Upper lobe of left lung (tissue), 6 donors: ENCODE data around the gene IPCEF1. TPM values are rescaled to one million over a fixed set of nuclear protein-coding genes. Genes with fewer than 3 reads are reported as not detected.

Source experiments
- ATAC-seq, 2 donors: fragments of 200-7000 bp; cut with Tn5 transposase; one replicate each; pipeline ENCODE4 v1.9.1; 2022; ENCODE audit warnings: mild to moderate bottlenecking in 2 of 2, moderate library complexity in 2 of 2; ENCODE audit not compliant: low FRiP score in 2 of 2
- DNase-seq, 2 donors: peaks; one replicate each; pipeline ENCODE4 v3.0.0-alpha.2; 2019 to 2020
- H3K27ac ChIP-seq, 4 donors: fragments of 200-600 bp; sonication (generic); one replicate each; pipeline ENCODE4 v1.5.1; 2016 to 2019
- H3K27me3 ChIP-seq, 4 donors: fragments of 200-600 bp; sonication (generic); one replicate each; pipeline ENCODE4 v1.5.1; 2017 to 2019
- H3K36me3 ChIP-seq, 4 donors: fragments of 200-600 bp; sonication (generic); one replicate each; pipeline ENCODE4 v1.5.1; 2016 to 2019
- H3K4me1 ChIP-seq, 4 donors: fragments of 200-600 bp; sonication (generic); one replicate each; pipeline ENCODE4 v1.5.1; 2018 to 2019
- H3K4me3 ChIP-seq, 4 donors: fragments of 200-600 bp; sonication (generic); one replicate each; pipeline ENCODE4 v1.5.1; 2017 to 2019; ENCODE audit warnings: mild to moderate bottlenecking in 2 of 4, moderate library complexity in 1 of 4
- H3K9me3 ChIP-seq, 4 donors: fragments of 200-600 bp; sonication (generic); one replicate each; pipeline ENCODE4 v1.5.1; 2018 to 2019
- EP300 ChIP-seq, 4 donors: sonication (generic); formaldehyde crosslinking; IDR thresholded peaks; one replicate each; pipeline ENCODE4 v1.5.1; 2017; ENCODE audit warnings: antibody characterized with exemption in 4 of 4, control low read depth in 2 of 4
- POLR2A ChIP-seq, 4 donors: fragments of 450-650 bp; IDR thresholded peaks; one replicate each; pipeline ENCODE4 v1.5.1; 2016 to 2017; ENCODE audit warnings: antibody characterized with exemption in 4 of 4, mild to moderate bottlenecking in 2 of 4
- POLR2AphosphoS5 ChIP-seq, 2 donors: sonication (generic); formaldehyde crosslinking; IDR thresholded peaks; one replicate each; pipeline ENCODE4 v1.5.1; 2017; ENCODE audit warnings: antibody characterized with exemption in 2 of 2
- WGBS, 2 donors: methylation state at CpG; one replicate each; pipeline ENCODE4 v1.1.5; 2017 to 2018; 5-methylcytosine and 5-hydroxymethylcytosine counted together
- total RNA-seq, 6 donors: library from RNA; depleted of rRNA in 4 of 6; stranded (reverse); fragments of >200 nt in 4 of 6; gene quantifications; one replicate each; pipeline versions ENCODE4 v1.1.0 to v1.2.1, GENCODE V29; 2016 to 2021
- TF ChIP-seq, protein P1 (sequence below), 6 experiments: fragments of 450-650 bp in 4 of 6; fragments of 200-600 bp in 2 of 6; sonication (generic) in 2 of 6; IDR thresholded peaks; one replicate each; pipeline ENCODE4 v1.5.1; 2016 to 2019; ENCODE audit warnings: antibody characterized with exemption in 6 of 6
- donor health status: DM: no; HTN: no; CAD: no; lungs with moderate emphysema.
- donor health status: DM: no; HTN: yes; CAD: no; lungs with severe emphysema.

Gene IPCEF1
- total RNA-seq, 6 donors from 2014 or later = 1.0 to 5.5 (median 4.0) TPM

DNA sequence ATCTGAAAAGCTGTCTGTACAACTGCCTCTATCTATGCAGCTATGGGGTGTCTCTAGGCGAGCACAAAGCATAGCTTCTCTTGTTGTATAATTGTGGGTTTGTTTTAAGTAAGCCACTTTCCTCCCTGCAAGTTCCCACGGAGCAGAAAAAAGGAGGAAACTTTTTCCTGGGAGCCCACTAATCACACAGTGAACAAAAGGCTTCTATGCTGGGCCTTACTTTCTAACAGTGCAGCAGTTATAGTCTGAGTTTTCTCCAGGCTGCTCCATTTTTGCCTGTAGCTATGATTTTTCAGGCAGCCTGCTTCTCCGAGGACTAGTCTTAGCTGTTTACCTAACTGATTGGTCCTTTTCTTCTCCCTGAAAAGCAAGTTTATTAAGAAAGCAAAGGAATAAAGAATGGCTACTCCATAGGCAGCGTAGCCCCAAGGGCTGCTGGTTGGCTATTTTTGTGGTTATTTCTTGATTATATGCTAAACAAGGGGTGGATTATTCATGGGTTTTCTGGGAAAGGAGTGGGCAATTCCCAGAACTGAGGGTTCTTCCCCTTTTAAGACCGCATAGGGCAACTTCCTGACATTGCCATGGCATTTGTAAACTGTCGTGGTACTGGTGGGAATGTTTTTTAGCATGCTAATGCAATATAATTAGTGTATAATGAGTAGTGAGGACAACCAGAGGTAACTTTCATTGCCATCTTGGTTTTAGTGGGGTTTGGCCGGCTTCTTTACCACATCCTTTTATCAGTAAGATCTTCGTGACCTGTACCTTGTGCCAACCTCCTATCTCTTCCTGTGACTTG, 233.2 kb downstream of the IPCEF1 start:
- H3K9me3 ChIP-seq = no peaks in the 10 kb centered on the region
- H3K36me3 ChIP-seq = no peaks in the 10 kb centered on the region
- DNase-seq (no peak), ATAC-seq (no peak)
- no peak overlapping the region for H3K4me3 ChIP-seq
- H3K4me1 ChIP-seq = no peaks in the 10 kb centered on the region
- TF ChIP-seq POLR2A (IDR thresholded peaks at IDR 0.05) = no peak
- TF ChIP-seq, protein P1, sequence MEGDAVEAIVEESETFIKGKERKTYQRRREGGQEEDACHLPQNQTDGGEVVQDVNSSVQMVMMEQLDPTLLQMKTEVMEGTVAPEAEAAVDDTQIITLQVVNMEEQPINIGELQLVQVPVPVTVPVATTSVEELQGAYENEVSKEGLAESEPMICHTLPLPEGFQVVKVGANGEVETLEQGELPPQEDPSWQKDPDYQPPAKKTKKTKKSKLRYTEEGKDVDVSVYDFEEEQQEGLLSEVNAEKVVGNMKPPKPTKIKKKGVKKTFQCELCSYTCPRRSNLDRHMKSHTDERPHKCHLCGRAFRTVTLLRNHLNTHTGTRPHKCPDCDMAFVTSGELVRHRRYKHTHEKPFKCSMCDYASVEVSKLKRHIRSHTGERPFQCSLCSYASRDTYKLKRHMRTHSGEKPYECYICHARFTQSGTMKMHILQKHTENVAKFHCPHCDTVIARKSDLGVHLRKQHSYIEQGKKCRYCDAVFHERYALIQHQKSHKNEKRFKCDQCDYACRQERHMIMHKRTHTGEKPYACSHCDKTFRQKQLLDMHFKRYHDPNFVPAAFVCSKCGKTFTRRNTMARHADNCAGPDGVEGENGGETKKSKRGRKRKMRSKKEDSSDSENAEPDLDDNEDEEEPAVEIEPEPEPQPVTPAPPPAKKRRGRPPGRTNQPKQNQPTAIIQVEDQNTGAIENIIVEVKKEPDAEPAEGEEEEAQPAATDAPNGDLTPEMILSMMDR (IDR thresholded peaks at IDR 0.05) = no peak
- TF ChIP-seq POLR2AphosphoS5 (IDR thresholded peaks at IDR 0.05) = no peak
- no peak for TF ChIP-seq EP300 (IDR thresholded peaks at IDR 0.05)
- 70 to 78% methylated on average over 8 of the region's 8 CpGs for WGBS, 2 donors
- H3K27me3 ChIP-seq = no peaks in the 10 kb centered on the region
- no peak overlapping the region for H3K27ac ChIP-seq

DNA sequence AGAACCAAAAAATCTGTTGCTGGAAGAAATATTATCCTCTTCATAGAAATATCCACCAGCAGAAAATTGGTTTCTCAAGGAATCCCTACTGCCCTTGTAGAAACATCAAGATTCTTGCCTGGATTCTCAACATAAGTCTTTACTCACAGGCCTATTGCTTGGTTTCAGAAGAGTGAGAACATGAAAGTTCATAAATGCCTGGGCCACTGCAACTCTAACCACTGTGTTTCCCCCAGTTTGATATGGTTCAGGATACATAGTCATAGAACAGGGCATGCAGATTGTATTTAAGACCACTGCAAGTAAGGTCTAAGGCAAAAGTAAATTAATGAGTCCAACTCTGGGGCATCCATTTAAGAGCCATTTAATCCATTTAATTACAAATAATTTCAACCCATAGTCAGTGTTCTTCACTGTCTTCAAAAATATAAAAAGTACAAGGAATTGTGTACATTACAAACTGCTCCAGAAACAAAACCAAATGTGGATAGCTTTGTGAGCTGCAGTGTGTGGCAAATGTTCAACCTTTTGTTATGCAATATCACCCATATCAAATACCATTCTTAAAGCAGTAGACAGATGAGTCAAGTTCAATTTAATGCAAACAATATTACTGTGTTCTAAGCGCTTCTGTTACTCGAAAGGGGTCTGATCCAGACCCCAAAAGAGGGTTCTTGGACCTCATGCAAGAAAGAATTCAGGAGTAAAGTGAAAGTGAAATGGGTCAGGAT, 234.2 kb downstream of the IPCEF1 start:
- H3K27me3 ChIP-seq = no peaks in the 10 kb centered on the region
- TF ChIP-seq POLR2AphosphoS5 (IDR thresholded peaks at IDR 0.05) (no peak), POLR2A (IDR thresholded peaks at IDR 0.05) (no peak), EP300 (IDR thresholded peaks at IDR 0.05) (no peak)
- TF ChIP-seq, protein P1 (IDR thresholded peaks at IDR 0.05) = no peak
- no peaks in the 10 kb centered on the region for H3K9me3 ChIP-seq
- no peak for DNase-seq
- WGBS, 2 donors = 78 to 90% methylated on average over 2 of the region's 2 CpGs
- H3K4me1 ChIP-seq = no peaks in the 10 kb centered on the region
- ATAC-seq = no peak
- H3K36me3 ChIP-seq = no peaks in the 10 kb centered on the region
- no peak overlapping the region for H3K4me3 ChIP-seq
- no peak overlapping the region for H3K27ac ChIP-seq

DNA sequence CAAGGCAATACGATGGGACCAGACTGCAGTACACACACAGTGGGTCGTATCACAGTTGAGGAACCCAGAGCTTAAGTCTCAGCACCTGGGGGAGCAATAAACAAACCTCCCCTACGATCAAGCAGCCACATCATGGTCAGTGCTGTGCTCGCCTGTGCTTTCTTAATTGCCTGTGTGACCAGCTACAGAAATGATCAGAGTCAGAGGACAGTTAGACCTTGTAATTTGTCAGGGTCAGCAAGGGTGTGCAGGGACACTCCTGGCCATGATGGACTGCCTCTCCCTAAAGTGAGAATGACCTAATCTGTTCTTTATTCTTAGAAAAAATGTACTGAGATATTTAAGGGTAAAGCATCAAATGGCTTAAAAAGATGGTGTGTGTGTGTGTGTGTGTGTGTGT, 239.1 kb downstream of the IPCEF1 start:
- no peaks in the 10 kb centered on the region for H3K36me3 ChIP-seq
- H3K27me3 ChIP-seq = no peaks in the 10 kb centered on the region
- no peak for ATAC-seq
- no peak for DNase-seq
- H3K4me1 ChIP-seq = no peaks in the 10 kb centered on the region
- H3K4me3 ChIP-seq = no peak overlapping the region
- no peaks in the 10 kb centered on the region for H3K9me3 ChIP-seq
- H3K27ac ChIP-seq = no peak overlapping the region
- 80 to 86% methylated on average over 2 to 4 of the region's 4 CpGs for WGBS, 2 donors
- TF ChIP-seq, protein P1 (IDR thresholded peaks at IDR 0.05) = no peak
- TF ChIP-seq POLR2AphosphoS5 (IDR thresholded peaks at IDR 0.05) (no peak), POLR2A (IDR thresholded peaks at IDR 0.05) (no peak), EP300 (IDR thresholded peaks at IDR 0.05) (no peak)

DNA sequence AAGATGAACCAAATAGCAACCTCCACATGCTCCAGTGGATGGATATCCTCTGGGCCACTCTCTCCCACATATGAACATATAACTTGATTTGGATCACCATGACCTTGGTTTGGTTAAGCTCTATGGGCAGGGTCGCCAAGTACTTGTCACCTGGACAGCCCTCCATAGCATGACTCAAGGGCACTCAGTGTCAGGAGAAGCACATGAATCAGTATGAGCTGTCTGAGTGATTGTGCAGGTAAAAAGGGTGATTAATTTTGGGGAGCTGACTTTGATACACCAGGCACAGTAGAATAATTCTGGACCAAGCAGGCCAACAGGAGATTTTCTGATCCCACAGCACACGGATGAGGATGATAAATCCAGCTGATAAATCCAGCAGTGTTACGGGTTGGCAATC, 243.2 kb downstream of the IPCEF1 start:
- Histone ChIP-seq H3K27ac (no peak overlapping the region), H3K27me3 (no peaks in the 10 kb centered on the region), H3K36me3 (no peaks in the 10 kb centered on the region), H3K4me3 (no peak overlapping the region), H3K4me1 (no peaks in the 10 kb centered on the region), H3K9me3 (no peaks in the 10 kb centered on the region)
- TF ChIP-seq EP300 (IDR thresholded peaks at IDR 0.05) = no peak
- TF ChIP-seq, protein P1 (IDR thresholded peaks at IDR 0.05) = no peak
- TF ChIP-seq POLR2AphosphoS5 (IDR thresholded peaks at IDR 0.05) = no peak
- TF ChIP-seq POLR2A (IDR thresholded peaks at IDR 0.05) = no peak
- DNase-seq (no peak), ATAC-seq (no peak)
- 87 to 89% methylated on average over 3 of the region's 3 CpGs for WGBS, 2 donors
